ENCODE data around the gene TJP2. TPM values are rescaled to one million over a fixed set of nuclear protein-coding genes. Genes with fewer than 3 reads are reported as not detected.

TJP2 gene
- total RNA-seq, 2 experiments from 2014 or later: 6.3 to 8.0 TPM

GRCh38 chr9:69199769-69200470, 25.8 kb downstream of the TJP2 start:
- H3K27ac Mint-ChIP-seq: no peak overlapping the region
- ATAC-seq (ENCODE audit: poor library complexity): no peak

GRCh38 chr9:69202556-69202955, 28.5 kb downstream of the TJP2 start:
- Mint-ChIP-seq H3K9me3 (no peaks in the 10 kb centered on the region), H3K4me1 (ENCODE audit: low read depth) (peaks cover 11% of the 10 kb centered on the region), H3K27me3 (no peaks in the 10 kb centered on the region), H3K4me3 (no peak overlapping the region), H3K36me3 (ENCODE audit: low read depth) (no peaks in the 10 kb centered on the region), H3K27ac (no peak overlapping the region)
- Histone ChIP-seq H3K4me3 (ENCODE audit: low read length) (no peak overlapping the region), H3K27ac (ENCODE audit: low read depth in 1 of 2, low read length in 2 of 2) (no peak overlapping the region), H3K27me3 (ENCODE audit: control insufficient read depth in 1 of 2, insufficient read depth in 2 of 2, low read length in 2 of 2) (no peaks in the 10 kb centered on the region), H3K4me1 (ENCODE audit: insufficient read depth, low read length) (peaks cover 14% of the 10 kb centered on the region), H3K36me3 (ENCODE audit: insufficient read depth, low read length) (no peaks in the 10 kb centered on the region), H3K9me3 (ENCODE audit: control insufficient read depth in 1 of 2, insufficient read depth in 1 of 2, low read length in 2 of 2) (no peaks in the 10 kb centered on the region)
- CTCF ChIA-PET: interaction anchor here (0.9 kb wide), 1 partner anchor 11 kb away, joined by 3 read pairs; no protein-coding TSS in a partner anchor
- POLR2A ChIA-PET: no interaction called here
- no peak for DNase-seq
- no peak for TF ChIP-seq CTCF (IDR thresholded peaks at IDR 0.05)
- intact Hi-C loops (cut with DNase I, micrococcal nuclease): no loop called here
- ATAC-seq (ENCODE audit: poor library complexity): no peak

More at GRCh38 chr9:69199769-69200470, 25.8 kb downstream of the TJP2 start:
- no peaks in the 10 kb centered on the region for H3K36me3 Mint-ChIP-seq (ENCODE audit: low read depth)
- no peaks in the 10 kb centered on the region for H3K9me3 Mint-ChIP-seq
- ChIA-PET POLR2A (no interaction called here), CTCF (no interaction called here)
- H3K4me3 Mint-ChIP-seq: no peak overlapping the region
- H3K4me1 Mint-ChIP-seq (ENCODE audit: low read depth): peaks cover 11% of the 10 kb centered on the region
- Histone ChIP-seq H3K36me3 (ENCODE audit: insufficient read depth, low read length) (no peaks in the 10 kb centered on the region), H3K4me3 (ENCODE audit: low read length) (no peak overlapping the region), H3K4me1 (ENCODE audit: insufficient read depth, low read length) (peaks cover 14% of the 10 kb centered on the region), H3K27me3 (ENCODE audit: control insufficient read depth in 1 of 2, insufficient read depth in 2 of 2, low read length in 2 of 2) (no peaks in the 10 kb centered on the region), H3K27ac (ENCODE audit: low read depth in 1 of 2, low read length in 2 of 2) (no peak overlapping the region), H3K9me3 (ENCODE audit: control insufficient read depth in 1 of 2, insufficient read depth in 1 of 2, low read length in 2 of 2) (no peaks in the 10 kb centered on the region)
- DNase-seq: peak in 2 of 14 experiments; percentile 14 to 15
- no peak for TF ChIP-seq CTCF (IDR thresholded peaks at IDR 0.05)
- no peaks in the 10 kb centered on the region for H3K27me3 Mint-ChIP-seq
- intact Hi-C loops (cut with DNase I, micrococcal nuclease): no loop called here

- TF ChIP-seq CTCF (IDR thresholded peaks at IDR 0.05): no peak
- no peak overlapping the region for H3K4me3 ChIP-seq (ENCODE audit: low read length)
- POLR2A ChIA-PET: no interaction called here
- H3K27me3 ChIP-seq (ENCODE audit: control insufficient read depth in 1 of 2, insufficient read depth in 2 of 2, low read length in 2 of 2): no peaks in the 10 kb centered on the region
- no peaks in the 10 kb centered on the region for H3K9me3 Mint-ChIP-seq
- no peak overlapping the region for H3K4me3 Mint-ChIP-seq
- peaks cover 11% of the 10 kb centered on the region for H3K4me1 ChIP-seq (ENCODE audit: insufficient read depth, low read length)
- no peaks in the 10 kb centered on the region for H3K27me3 Mint-ChIP-seq
- H3K36me3 ChIP-seq (ENCODE audit: insufficient read depth, low read length): no peaks in the 10 kb centered on the region
- ATAC-seq (ENCODE audit: poor library complexity) (no peak), DNase-seq (no peak)
- no peak overlapping the region for H3K27ac ChIP-seq (ENCODE audit: low read depth in 1 of 2, low read length in 2 of 2)
- H3K36me3 Mint-ChIP-seq (ENCODE audit: low read depth): no peaks in the 10 kb centered on the region
- H3K4me1 Mint-ChIP-seq (ENCODE audit: low read depth): peaks cover 10% of the 10 kb centered on the region
- intact Hi-C loops (cut with DNase I, micrococcal nuclease): no loop called here
- CTCF ChIA-PET: interaction anchor here (2.0 kb wide), 1 partner anchor 11 kb away, joined by 4 read pairs; no protein-coding TSS in a partner anchor
- H3K27ac Mint-ChIP-seq: no peak overlapping the region
- no peaks in the 10 kb centered on the region for H3K9me3 ChIP-seq (ENCODE audit: control insufficient read depth in 1 of 2, insufficient read depth in 1 of 2, low read length in 2 of 2)
Measured at GRCh38 chr9:69204326-69204725, 30.2 kb downstream of the TJP2 start.
